KOPT-K1 (cell line): ENCODE measurements around the gene SLC1A1.
"Not testable (repeated sequence)": the region's sequence is repeated elsewhere in the genome, so short reads cannot be mapped to it uniquely, and the experiment has no call there.

Experiments
- H3K27ac ChIP-seq: fragments of 200-600 bp; sonication (generic); 2 replicates; pipeline ENCODE4 v1.5.1; 2016; ENCODE audit warnings: antibody characterized with exemption, mild to moderate bottlenecking, low read depth, low read length; ENCODE audit not compliant: poor library complexity, severe bottlenecking
- H3K36me3 ChIP-seq: fragments of 200-600 bp; sonication (generic); 2 replicates; pipeline ENCODE4 v1.5.1; 2017; ENCODE audit warnings: antibody characterized with exemption, mild to moderate bottlenecking, low read length, moderate library complexity; ENCODE audit not compliant: insufficient read depth
- H3K9me3 ChIP-seq: fragments of 200-600 bp; sonication (generic); 2 replicates; pipeline ENCODE4 v1.5.1; 2017; ENCODE audit warnings: antibody characterized with exemption, low read length, mild to moderate bottlenecking; ENCODE audit not compliant: insufficient read depth, poor library complexity, severe bottlenecking

Gene SLC1A1

DNA sequence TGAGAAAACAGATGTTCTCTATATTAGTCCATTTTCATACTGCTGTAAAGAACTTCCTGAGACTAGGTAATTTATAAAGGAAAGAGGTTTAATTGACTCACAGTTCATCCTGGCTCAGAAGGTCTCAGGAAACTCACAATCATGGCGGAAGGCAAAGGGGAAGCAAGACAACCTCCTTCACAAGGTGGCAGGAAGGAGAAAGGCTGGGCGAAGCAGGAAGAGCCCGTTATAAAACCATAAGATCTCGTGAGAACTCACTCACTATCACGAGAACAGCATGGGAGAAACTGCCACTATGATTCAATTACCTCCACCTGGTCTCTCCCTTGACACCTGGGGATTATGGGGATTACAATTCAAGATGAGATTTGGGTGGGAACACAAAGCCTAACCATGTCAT lies 54.4 kb downstream of the SLC1A1 start:
- H3K9me3 ChIP-seq, H3K36me3 ChIP-seq, H3K27ac ChIP-seq: not testable (repeated sequence)

DNA sequence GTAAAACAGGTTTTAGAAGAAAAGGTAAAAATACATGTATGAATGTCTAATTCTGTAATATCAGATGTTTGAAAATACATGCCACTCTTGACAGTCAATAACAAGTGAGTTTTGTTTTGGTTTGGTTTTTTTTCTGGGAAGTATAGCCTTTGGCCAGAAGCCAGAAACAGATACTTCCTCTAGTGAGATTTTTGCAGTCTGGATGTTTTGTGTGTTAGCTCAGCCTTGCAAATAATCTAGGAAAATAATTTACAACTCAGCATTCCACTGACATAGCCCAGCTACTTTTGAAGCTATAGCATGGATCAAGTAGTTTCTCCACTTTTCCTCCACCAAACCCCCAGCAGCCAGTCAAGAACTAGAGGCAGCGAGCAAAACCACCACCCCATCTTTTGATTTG lies 56.7 kb downstream of the SLC1A1 start:
- Histone ChIP-seq H3K27ac (no peak overlapping the region), H3K36me3 (no peaks in the 10 kb centered on the region), H3K9me3 (no peaks in the 10 kb centered on the region)

DNA sequence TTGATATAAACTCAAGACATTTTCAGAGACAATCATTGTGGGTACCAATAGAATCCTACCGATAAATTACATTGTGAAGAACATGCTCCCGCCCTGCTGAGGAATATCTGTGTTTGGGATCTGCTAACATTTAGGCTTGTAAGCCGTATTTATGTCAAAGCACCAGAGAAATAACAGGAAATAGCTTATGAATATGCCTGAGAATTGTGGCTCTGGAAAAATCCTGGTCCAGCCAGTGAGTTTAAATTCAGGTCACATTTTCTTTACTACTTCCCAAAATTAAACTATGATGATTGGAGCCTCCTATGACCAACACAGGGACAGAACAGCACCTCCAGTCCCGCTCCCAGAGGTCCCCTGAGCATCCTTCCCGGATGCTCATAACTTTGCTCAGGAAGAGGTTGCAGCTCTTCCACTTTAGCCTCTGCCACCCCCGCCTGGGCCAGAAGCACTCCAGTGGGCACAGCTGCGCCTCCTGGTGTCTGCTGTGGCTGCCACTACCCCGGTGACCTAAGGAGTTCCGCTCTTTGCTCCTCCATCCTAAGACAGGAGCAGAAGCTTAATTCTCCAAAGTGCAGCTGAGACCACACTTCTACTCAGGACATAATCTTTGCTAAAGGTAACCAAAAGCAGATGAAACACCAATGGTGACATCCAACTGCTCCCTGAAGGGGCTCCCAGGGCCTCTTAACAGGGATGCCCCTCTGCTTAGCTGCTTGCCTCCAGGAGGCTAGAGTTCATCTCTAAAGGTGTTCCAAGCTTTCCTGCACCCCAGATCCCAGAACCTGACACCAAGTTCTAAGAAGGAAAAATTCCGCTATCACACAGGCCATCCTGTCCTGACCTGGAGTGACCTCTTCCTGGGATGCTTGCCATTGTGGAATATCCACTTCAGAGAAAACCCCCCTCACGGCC lies 58.8 kb downstream of the SLC1A1 start:
- Histone ChIP-seq H3K27ac (no peak overlapping the region), H3K36me3 (no peaks in the 10 kb centered on the region), H3K9me3 (no peaks in the 10 kb centered on the region)

DNA sequence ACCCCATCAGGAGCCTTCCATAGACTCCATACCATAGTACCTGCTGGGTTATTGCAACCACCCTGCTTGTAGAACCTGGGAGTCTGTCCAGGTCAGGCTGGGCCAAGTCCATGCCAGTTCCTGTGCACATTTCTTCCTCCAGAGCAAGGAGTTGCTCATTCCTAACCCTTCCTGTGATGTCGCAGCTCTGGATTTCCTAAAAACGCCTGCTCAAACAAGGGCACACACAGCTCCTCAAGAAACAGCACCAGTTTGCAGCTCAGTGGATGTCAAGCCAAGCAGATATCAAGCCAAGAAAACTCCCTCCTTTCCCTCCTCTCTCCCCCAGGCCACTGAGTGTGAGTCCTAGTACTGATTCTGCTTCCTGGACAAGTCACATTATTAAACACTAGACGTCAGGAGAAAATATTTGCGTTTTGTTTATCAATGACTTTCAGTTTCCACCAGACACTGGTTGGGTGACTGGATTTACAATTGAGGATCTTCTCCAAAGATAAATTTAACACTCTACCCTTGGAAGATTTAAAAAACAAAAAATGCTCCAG lies 59.6 kb downstream of the SLC1A1 start:
- H3K9me3 ChIP-seq: no peaks in the 10 kb centered on the region
- H3K36me3 ChIP-seq: no peaks in the 10 kb centered on the region
- H3K27ac ChIP-seq: no peak overlapping the region

DNA sequence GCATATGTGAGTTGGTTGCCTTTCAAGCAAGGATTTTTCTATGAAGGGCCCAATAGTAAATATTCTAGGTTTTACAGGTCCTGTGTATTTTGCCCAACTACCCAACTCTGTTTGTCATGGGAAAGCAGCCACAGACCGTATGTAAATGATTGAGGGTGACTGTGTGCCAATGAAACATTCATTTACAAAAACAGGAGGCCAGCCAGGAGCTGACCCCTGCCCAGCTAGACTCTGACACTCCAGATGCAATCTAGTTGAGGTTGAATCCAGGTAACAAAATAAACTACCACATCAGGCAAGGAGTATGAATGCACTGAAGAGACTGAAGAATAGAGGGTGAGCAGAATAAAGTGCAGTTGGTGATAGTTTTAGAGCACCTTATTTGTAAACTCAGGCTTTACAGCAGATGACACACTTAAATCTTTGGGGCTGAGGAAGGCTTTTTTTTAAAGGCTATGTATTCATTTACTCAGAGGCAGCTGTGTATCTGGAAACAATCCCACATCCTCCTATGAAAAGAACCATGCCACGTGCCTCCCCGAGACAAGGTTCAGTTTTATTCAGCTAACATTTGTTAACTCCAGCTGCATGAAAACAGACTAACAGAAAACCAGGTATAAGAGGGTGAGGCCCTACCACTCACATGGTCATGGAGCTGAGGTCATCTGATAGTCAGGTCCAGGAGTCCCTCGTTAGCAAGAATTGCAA lies 60.7 kb downstream of the SLC1A1 start:
- no peaks in the 10 kb centered on the region for H3K9me3 ChIP-seq
- H3K36me3 ChIP-seq: no peaks in the 10 kb centered on the region
- no peak overlapping the region for H3K27ac ChIP-seq

DNA sequence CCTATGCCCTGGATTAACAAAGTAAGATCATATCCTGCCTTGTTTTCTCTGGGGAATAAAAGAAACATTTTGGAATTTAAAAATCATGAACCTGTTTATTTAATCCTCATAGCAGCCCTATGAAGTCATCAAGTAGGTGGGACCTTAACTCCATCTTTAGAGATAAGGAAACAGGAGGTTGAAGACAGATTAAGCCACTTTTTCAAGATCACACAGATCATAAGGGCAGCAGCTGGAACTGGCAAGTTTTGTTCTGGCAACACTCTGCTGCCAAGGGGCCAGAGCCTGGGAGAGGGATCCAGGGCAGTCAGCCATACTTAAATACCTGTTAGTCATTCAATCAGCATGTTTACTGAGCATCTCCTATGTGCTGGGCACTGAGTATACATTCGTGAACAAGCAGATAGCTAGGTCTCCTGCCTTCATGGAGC lies 63.7 kb downstream of the SLC1A1 start:
- Histone ChIP-seq H3K9me3 (no peaks in the 10 kb centered on the region), H3K27ac (no peak overlapping the region), H3K36me3 (no peaks in the 10 kb centered on the region)

DNA sequence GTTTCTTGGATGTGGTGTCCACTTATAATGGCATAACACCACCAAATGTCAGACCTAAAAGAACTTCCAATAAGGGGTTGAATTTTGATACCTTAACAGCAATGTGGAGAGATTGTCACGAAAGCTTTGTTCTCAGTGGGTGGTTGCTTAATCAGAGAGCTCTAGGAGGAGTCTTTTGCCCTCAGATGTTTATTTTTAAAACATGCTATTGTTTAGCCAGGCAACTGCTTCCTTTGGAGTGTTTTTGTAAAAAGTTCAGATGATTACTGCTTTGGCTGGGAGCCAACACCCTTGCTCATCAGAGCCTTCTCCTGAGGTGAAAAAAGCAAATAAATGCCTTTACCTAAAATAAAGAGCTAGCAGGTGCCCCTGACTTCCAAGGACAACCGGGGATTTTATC lies 65.0 kb downstream of the SLC1A1 start:
- H3K9me3 ChIP-seq: no peaks in the 10 kb centered on the region
- H3K36me3 ChIP-seq: no peaks in the 10 kb centered on the region
- H3K27ac ChIP-seq: no peak overlapping the region

DNA sequence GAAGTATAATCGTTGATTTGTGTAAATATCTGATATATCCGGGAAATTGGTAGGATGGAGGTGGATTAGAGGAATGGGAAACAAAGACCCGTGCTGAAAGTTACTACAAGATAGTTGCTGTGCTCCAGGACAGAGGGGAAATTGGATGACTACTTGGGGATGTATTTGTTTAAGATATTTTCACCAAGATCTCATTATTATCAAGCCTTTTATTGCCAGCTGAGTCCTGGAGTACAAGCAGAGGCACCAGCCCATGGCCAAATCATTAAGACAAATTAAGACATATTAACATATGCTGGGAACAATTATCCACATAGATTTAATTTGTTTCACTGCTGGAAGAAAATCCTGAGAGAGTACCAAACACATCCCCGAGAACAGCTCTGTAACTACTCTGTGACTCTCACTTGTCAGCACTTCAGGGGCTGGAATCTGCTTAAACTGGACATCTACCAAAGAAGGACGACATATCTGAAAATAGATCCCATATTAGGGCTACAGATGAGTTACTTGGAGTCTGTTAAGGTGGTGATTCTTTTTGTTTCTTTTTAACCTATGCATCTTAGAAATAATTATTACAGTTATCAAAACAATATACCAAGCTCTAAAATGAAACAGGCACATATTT lies 68.2 kb downstream of the SLC1A1 start:
- no peaks in the 10 kb centered on the region for H3K36me3 ChIP-seq
- no peak overlapping the region for H3K27ac ChIP-seq

DNA sequence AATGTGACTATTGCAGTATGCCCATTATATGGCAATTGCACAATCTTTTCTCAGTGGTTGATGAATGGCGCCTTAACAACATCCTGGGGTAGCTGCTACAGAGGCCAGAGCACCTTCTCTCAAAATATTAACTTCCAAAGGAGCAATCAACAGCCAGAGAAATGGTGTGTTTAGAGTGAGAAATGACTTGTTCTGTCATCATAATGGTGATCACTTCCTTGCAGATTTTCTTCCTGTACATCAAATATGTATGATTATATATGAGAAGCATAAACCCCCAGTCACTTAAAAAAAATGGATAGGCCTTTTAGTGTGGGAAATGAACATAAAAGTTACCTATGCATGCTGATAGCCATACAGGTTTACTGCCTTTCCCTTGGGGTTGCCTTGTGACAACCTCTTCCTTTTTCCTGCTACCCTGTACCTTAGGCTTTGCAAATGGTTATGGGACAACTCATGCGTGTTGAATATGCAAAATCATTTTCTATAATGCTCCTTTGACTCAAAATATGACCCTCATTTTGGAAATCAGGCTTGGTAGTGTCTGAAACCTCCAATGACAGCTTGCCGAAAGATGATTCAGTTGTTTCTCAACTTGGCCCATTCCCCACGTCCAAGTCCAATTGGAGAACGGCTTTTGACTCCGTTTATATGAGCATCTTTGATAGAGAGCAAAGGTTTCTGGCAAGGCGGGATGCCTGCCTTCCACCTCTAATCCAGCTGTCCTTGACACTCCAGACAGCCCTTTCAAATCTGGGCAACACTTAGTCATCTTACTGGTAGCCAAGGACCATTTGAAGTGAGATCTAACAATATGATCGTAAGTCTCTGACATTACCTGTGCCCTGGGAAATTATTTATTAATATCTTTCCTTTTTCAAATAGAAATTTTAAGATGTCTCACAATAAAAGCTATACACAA lies 69.3 kb downstream of the SLC1A1 start:
- Histone ChIP-seq H3K36me3 (no peaks in the 10 kb centered on the region), H3K9me3 (no peaks in the 10 kb centered on the region), H3K27ac (no peak overlapping the region)

More for the DNA sequence above, 68.2 kb downstream of the SLC1A1 start:
- H3K9me3 ChIP-seq: no peaks in the 10 kb centered on the region

DNA sequence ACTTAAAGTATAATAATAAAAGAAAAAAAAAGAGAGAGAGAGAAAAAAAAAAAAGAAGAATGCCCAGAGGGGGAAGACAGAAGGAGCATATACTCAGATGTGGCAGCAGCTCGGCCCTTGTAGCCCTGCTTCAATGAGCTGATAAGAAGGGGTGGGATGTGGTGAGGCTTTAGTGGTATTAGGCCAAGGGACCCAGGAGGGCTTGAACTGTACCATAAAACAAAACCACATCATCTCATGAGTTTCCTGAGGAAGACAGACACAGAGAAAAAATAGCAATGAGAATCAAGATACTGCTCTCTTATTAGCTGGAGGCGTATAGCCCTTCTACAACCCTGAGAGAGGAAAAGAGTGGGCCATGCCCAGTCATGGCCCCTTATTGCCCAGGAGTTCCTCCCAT lies 72.8 kb downstream of the SLC1A1 start:
- H3K36me3 ChIP-seq: no peaks in the 10 kb centered on the region
- no peak overlapping the region for H3K27ac ChIP-seq
- H3K9me3 ChIP-seq: no peaks in the 10 kb centered on the region

DNA sequence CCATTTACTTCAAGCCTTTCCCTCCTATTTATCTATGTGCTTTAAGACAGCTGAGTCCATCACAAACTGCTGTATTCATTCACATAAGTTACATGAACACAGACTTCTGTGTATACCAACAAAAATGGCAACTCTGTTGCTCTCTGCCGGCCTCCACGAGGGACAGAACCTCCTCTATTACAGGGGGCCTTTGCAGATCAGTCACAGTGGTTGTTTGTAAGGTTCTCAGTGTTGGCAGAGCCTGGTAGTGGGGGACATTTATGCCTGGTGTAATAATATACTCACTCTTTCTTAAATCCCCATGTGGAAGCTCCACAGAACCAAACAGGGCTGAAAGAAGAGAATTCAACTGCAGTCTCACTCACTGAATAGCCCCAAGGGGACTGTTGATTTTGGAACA lies 76.5 kb downstream of the SLC1A1 start:
- Histone ChIP-seq H3K9me3 (no peaks in the 10 kb centered on the region), H3K36me3 (no peaks in the 10 kb centered on the region), H3K27ac (no peak overlapping the region)

DNA sequence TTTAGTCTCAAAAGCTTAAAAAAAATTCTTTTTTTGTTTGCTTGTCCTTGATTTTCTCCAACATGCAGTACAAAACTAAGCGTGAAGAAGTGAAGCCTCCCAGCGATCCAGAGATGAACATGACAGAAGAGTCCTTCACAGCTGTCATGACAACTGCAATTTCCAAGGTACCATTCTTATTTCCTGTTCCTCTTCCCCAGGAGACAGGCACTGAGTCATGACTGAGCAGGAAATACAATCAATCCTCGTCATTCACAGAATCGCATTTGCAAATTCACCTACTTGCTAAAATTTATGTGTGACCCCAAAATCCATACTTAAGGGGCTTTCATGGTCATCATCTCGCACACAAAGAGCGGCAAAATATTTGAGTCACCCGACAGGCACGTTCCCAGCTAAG lies 77.3 kb downstream of the SLC1A1 start:
- H3K9me3 ChIP-seq: no peaks in the 10 kb centered on the region
- H3K27ac ChIP-seq: no peak overlapping the region
- no peaks in the 10 kb centered on the region for H3K36me3 ChIP-seq

DNA sequence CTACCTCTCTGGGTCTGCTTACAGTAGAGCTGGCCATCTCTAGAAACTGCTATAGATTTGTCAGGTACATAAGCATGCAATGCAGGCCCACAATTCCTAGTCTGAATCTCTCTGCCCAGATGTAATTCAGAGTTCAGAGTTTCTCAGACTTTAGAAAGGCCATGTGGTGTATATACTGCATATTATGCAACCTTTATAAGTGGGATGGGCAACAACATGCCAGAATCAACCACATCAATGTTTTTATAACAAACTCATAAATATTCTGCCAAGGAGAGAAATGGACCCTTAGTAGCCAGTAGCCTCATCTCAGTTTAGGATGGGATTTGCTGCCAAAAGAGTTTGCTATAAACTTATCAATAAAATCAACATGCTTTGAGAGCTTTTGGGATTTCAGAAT lies 78.8 kb downstream of the SLC1A1 start:
- H3K36me3 ChIP-seq: no peaks in the 10 kb centered on the region
- no peaks in the 10 kb centered on the region for H3K9me3 ChIP-seq
- no peak overlapping the region for H3K27ac ChIP-seq

DNA sequence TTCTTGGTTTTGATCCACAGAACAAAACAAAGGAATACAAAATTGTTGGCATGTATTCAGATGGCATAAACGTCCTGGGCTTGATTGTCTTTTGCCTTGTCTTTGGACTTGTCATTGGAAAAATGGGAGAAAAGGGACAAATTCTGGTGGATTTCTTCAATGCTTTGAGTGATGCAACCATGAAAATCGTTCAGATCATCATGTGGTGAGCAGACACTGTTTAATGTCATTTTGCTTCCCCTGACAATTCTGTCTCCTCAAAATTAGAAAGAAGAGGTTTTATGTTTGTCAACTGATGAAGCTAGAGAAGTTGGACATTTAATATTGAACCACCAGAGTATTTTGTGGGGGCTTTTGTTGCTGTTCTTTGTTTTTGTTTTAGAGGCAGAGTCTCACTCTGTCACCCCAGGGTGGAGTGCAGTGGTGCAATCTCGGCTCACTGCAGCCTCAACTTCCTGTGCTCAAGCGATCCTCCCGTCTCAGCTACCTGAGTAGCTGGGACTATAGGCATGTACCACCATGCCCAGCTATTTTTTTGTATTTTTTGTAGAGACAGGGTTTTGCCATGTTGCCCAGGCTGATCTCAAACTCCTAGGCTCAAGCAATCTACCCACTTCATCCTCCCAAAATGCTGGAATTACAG lies 82.0 kb downstream of the SLC1A1 start:
- no peaks in the 10 kb centered on the region for H3K9me3 ChIP-seq
- H3K36me3 ChIP-seq: no peaks in the 10 kb centered on the region
- no peak overlapping the region for H3K27ac ChIP-seq
